OCI-LY1 (cell line): ENCODE measurements around the gene SLC39A11.

ENCODE experiments used
- H2AFZ ChIP-seq: fragments of 200-600 bp; sonication (generic), shearing (Covaris generic); 2 replicates; pipeline ENCODE4 v1.6.0; 2014; ENCODE audit warnings: antibody characterized with exemption, mild to moderate bottlenecking, low read length
- H3F3A ChIP-seq: fragments of 200-600 bp; sonication (generic), shearing (Covaris generic); 2 replicates; pipeline ENCODE4 v1.6.0; 2014; ENCODE audit warnings: mild to moderate bottlenecking, antibody characterized with exemption, low read length, moderate library complexity; ENCODE audit not compliant: insufficient read depth
- H3K27ac ChIP-seq: fragments of 200-600 bp; sonication (generic); 2 replicates; pipeline ENCODE4 v1.5.1; 2014; ENCODE audit warnings: low read length, mixed run types, mild to moderate bottlenecking, low read depth; ENCODE audit not compliant: poor library complexity, severe bottlenecking
- H3K27me3 ChIP-seq: fragments of 200-600 bp; sonication (generic); 2 replicates; pipeline ENCODE4 v1.6.0; 2014; ENCODE audit warnings: antibody characterized with exemption, mild to moderate bottlenecking, low read length, moderate library complexity; ENCODE audit not compliant: insufficient read depth
- H3K36me3 ChIP-seq: fragments of 200-600 bp; sonication (generic); 2 replicates; pipeline ENCODE4 v1.6.1; 2014; ENCODE audit warnings: mild to moderate bottlenecking, antibody characterized with exemption, low read length, moderate library complexity, mixed read lengths; ENCODE audit not compliant: insufficient read depth
- H3K4me1 ChIP-seq: fragments of 200-600 bp; sonication (generic); 2 replicates; pipeline ENCODE4 v1.5.1; 2014; ENCODE audit warnings: mild to moderate bottlenecking, low read length, moderate library complexity; ENCODE audit not compliant: insufficient read depth, severe bottlenecking
- H3K4me2 ChIP-seq: fragments of 200-600 bp; sonication (generic), shearing (Covaris generic); 2 replicates; pipeline ENCODE4 v1.6.1; 2014; ENCODE audit warnings: low read length
- H3K4me3 ChIP-seq: fragments of 200-600 bp; sonication (generic); 2 replicates; pipeline ENCODE4 v1.5.1; 2014; ENCODE audit warnings: low read length, low read depth, mild to moderate bottlenecking, mixed read lengths; ENCODE audit not compliant: poor library complexity, severe bottlenecking
- H3K79me2 ChIP-seq: fragments of 200-600 bp; shearing (Covaris generic); 2 replicates; pipeline ENCODE4 v1.6.1; 2016; ENCODE audit warnings: mixed run types, low read length, mixed read lengths; ENCODE audit not compliant: insufficient read depth
- H3K9ac ChIP-seq: fragments of 200-600 bp; sonication (generic), shearing (Covaris generic); 2 replicates; pipeline ENCODE4 v1.6.1; 2014; ENCODE audit warnings: mild to moderate bottlenecking, low read length, mixed read lengths
- H3K9me2 ChIP-seq: fragments of 200-600 bp; sonication (generic), shearing (Covaris generic); 2 replicates; pipeline ENCODE4 v1.6.1; 2014; ENCODE audit warnings: low read depth, mild to moderate bottlenecking, low read length, mixed read lengths
- H3K9me3 ChIP-seq: fragments of 200-600 bp; shearing (Covaris generic); 2 replicates; pipeline ENCODE4 v1.6.1; 2014; ENCODE audit warnings: low read length, mixed read lengths
- H4K20me1 ChIP-seq: fragments of 200-600 bp; sonication (generic), shearing (Covaris generic); 2 replicates; pipeline ENCODE4 v1.6.0; 2016; ENCODE audit warnings: mild to moderate bottlenecking, low read length; ENCODE audit not compliant: insufficient read depth
- CTCF ChIP-seq: fragments of 200-600 bp; sonication (generic), shearing (Covaris generic); IDR thresholded peaks from 2 replicates; pipeline ENCODE4 v1.5.1; 2017; ENCODE audit warnings: mild to moderate bottlenecking, antibody characterized with exemption, low read length, moderate library complexity, mixed read lengths
- EZH2 ChIP-seq: fragments of 200-600 bp; sonication (generic), shearing (Covaris generic); IDR thresholded peaks from 2 replicates; pipeline ENCODE4 v1.8.0; 2017; ENCODE audit warnings: borderline replicate concordance, mixed run types, mild to moderate bottlenecking, antibody characterized with exemption, low read length, moderate library complexity, mixed read lengths

Gene SLC39A11

GRCh38 chr17:72968798-72969197 lies 123.7 kb downstream of the SLC39A11 start:
- Histone ChIP-seq H3K36me3 (no peaks in the 10 kb centered on the region), H3K9ac (no peak overlapping the region), H3K4me1 (peaks cover 15% of the 10 kb centered on the region), H3K27me3 (no peaks in the 10 kb centered on the region), H2AFZ (no peak overlapping the region), H3K79me2 (no peaks in the 10 kb centered on the region), H3K27ac (no peak overlapping the region), H4K20me1 (no peaks in the 10 kb centered on the region), H3F3A (no peaks in the 10 kb centered on the region), H3K4me3 (no peak overlapping the region), H3K9me2 (no peaks in the 10 kb centered on the region), H3K9me3 (no peaks in the 10 kb centered on the region), H3K4me2 (no peak overlapping the region)
- TF ChIP-seq EZH2 = no peak

- Histone ChIP-seq H3K9me2 (no peaks in the 10 kb centered on the region), H3F3A (no peaks in the 10 kb centered on the region), H4K20me1 (no peaks in the 10 kb centered on the region), H3K9me3 (no peaks in the 10 kb centered on the region), H3K4me1 (peaks cover 15% of the 10 kb centered on the region), H3K27me3 (no peaks in the 10 kb centered on the region), H3K27ac (no peak overlapping the region), H3K36me3 (no peaks in the 10 kb centered on the region), H3K4me2 (no peak overlapping the region), H3K4me3 (no peak overlapping the region), H3K79me2 (no peaks in the 10 kb centered on the region), H2AFZ (no peak overlapping the region), H3K9ac (no peak overlapping the region)
- no peak for TF ChIP-seq CTCF
- TF ChIP-seq EZH2 = no peak
These were observed 124.4 kb downstream of the SLC39A11 start for GRCh38 chr17:72967977-72968585.

- Histone ChIP-seq H4K20me1 (no peaks in the 10 kb centered on the region), H3F3A (no peaks in the 10 kb centered on the region), H3K27me3 (no peaks in the 10 kb centered on the region), H2AFZ (no peak overlapping the region), H3K27ac (no peak overlapping the region), H3K4me2 (no peak overlapping the region), H3K79me2 (no peaks in the 10 kb centered on the region), H3K9me2 (no peaks in the 10 kb centered on the region), H3K36me3 (no peaks in the 10 kb centered on the region), H3K9ac (no peak overlapping the region), H3K4me1 (peaks cover 15% of the 10 kb centered on the region), H3K4me3 (no peak overlapping the region), H3K9me3 (no peaks in the 10 kb centered on the region)
- TF ChIP-seq CTCF (no peak), EZH2 (no peak)
These were observed 125.1 kb downstream of the SLC39A11 start for GRCh38 chr17:72967277-72967970.

- Histone ChIP-seq H3K9ac (no peak overlapping the region), H3K4me2 (no peak overlapping the region), H3F3A (no peaks in the 10 kb centered on the region), H3K27ac (no peak overlapping the region), H3K36me3 (no peaks in the 10 kb centered on the region), H3K4me1 (no peaks in the 10 kb centered on the region), H3K9me2 (no peaks in the 10 kb centered on the region), H3K79me2 (no peaks in the 10 kb centered on the region), H3K4me3 (no peak overlapping the region), H3K27me3 (no peaks in the 10 kb centered on the region), H3K9me3 (no peaks in the 10 kb centered on the region), H4K20me1 (no peaks in the 10 kb centered on the region), H2AFZ (no peak overlapping the region)
- TF ChIP-seq EZH2 (no peak), CTCF (no peak)
These were observed 130.4 kb downstream of the SLC39A11 start for GRCh38 chr17:72962106-72962505.
